ENCODE results near the gene SYNPO. TPM values are rescaled to one million over a fixed set of nuclear protein-coding genes. Genes with fewer than 3 reads are reported as not detected.

Gene SYNPO
- total and polyA plus RNA-seq, 2 donors from 2014 or later = 46.3 to 87.6 TPM

GRCh38 chr5:150616024-150616470 is 24.4 kb upstream of the SYNPO start:
- Histone ChIP-seq H3K36me3 (ENCODE audit: control insufficient read depth in 2 of 3, insufficient read depth in 3 of 3, low read length in 3 of 3) (no peaks in the 10 kb centered on the region), H3K9me3 (ENCODE audit: control insufficient read depth in 2 of 3, insufficient read depth in 1 of 3, low read length in 3 of 3) (no peaks in the 10 kb centered on the region), H3K27me3 (ENCODE audit: control insufficient read depth, insufficient read depth, low read length) (no peaks in the 10 kb centered on the region), H3K9ac (ENCODE audit: low read length in 3 of 3) (peak overlapping the region in 1 of 3 donors; percentile 6), H3K4me3 (ENCODE audit: low read length in 3 of 3) (no peak overlapping the region), H3K4me1 (ENCODE audit: control insufficient read depth in 2 of 3, insufficient read depth in 2 of 3, low read depth in 1 of 3, low read length in 3 of 3) (peaks cover 0 to 64% (median 30%) of the 10 kb centered on the region in 3 donors), H3K27ac (ENCODE audit: low read depth in 2 of 2, low read length in 2 of 2) (peak overlapping the region; percentile 0 to 58)
- DNase-seq = no peak
- TF ChIP-seq CTCF (IDR thresholded peaks at IDR 0.05; ENCODE audit: borderline replicate concordance, extremely low read depth, insufficient read depth) = no peak
- intact Hi-C loops (cut with DNase I) = no loop called here
- no peak for FAIRE-seq

- peaks cover 0 to 64% (median 30%) of the 10 kb centered on the region in 3 donors for H3K4me1 ChIP-seq (ENCODE audit: control insufficient read depth in 2 of 3, insufficient read depth in 2 of 3, low read depth in 1 of 3, low read length in 3 of 3)
- H3K4me3 ChIP-seq (ENCODE audit: low read length in 3 of 3) = no peak overlapping the region
- FAIRE-seq (no peak), DNase-seq (peak in 1 of 5 donors; percentile 45)
- TF ChIP-seq CTCF (IDR thresholded peaks at IDR 0.05; ENCODE audit: borderline replicate concordance, extremely low read depth, insufficient read depth) = no peak
- no peak overlapping the region for H3K9ac ChIP-seq (ENCODE audit: low read length in 3 of 3)
- intact Hi-C loops (cut with DNase I) = no loop called here
- H3K9me3 ChIP-seq (ENCODE audit: control insufficient read depth in 2 of 3, insufficient read depth in 1 of 3, low read length in 3 of 3) = no peaks in the 10 kb centered on the region
- H3K36me3 ChIP-seq (ENCODE audit: control insufficient read depth in 2 of 3, insufficient read depth in 3 of 3, low read length in 3 of 3) = no peaks in the 10 kb centered on the region
- H3K27me3 ChIP-seq (ENCODE audit: control insufficient read depth, insufficient read depth, low read length) = no peaks in the 10 kb centered on the region
- H3K27ac ChIP-seq (ENCODE audit: low read depth in 2 of 2, low read length in 2 of 2) = peak overlapping the region; percentile 0 to 58
Measured at GRCh38 chr5:150616506-150616905, 24.0 kb upstream of the SYNPO start.

- no peaks in the 10 kb centered on the region for H3K36me3 ChIP-seq (ENCODE audit: control insufficient read depth in 2 of 3, insufficient read depth in 3 of 3, low read length in 3 of 3)
- peak overlapping the region; percentile 5 to 42 for H3K27ac ChIP-seq (ENCODE audit: low read depth in 2 of 2, low read length in 2 of 2)
- no peak overlapping the region for H3K9ac ChIP-seq (ENCODE audit: low read length in 3 of 3)
- no peak overlapping the region for H3K4me3 ChIP-seq (ENCODE audit: low read length in 3 of 3)
- TF ChIP-seq CTCF (IDR thresholded peaks at IDR 0.05; ENCODE audit: borderline replicate concordance, extremely low read depth, insufficient read depth) = no peak
- no peak for FAIRE-seq
- no peaks in the 10 kb centered on the region for H3K9me3 ChIP-seq (ENCODE audit: control insufficient read depth in 2 of 3, insufficient read depth in 1 of 3, low read length in 3 of 3)
- H3K4me1 ChIP-seq (ENCODE audit: control insufficient read depth in 2 of 3, insufficient read depth in 2 of 3, low read depth in 1 of 3, low read length in 3 of 3) = peaks cover 0 to 48% (median 30%) of the 10 kb centered on the region in 3 donors
- intact Hi-C loops (cut with DNase I) = no loop called here
- no peak for DNase-seq
- H3K27me3 ChIP-seq (ENCODE audit: control insufficient read depth, insufficient read depth, low read length) = no peaks in the 10 kb centered on the region
Measured at GRCh38 chr5:150618163-150618562, 22.3 kb upstream of the SYNPO start.
